ENCODE measurements around the gene RING1.

DNA sequence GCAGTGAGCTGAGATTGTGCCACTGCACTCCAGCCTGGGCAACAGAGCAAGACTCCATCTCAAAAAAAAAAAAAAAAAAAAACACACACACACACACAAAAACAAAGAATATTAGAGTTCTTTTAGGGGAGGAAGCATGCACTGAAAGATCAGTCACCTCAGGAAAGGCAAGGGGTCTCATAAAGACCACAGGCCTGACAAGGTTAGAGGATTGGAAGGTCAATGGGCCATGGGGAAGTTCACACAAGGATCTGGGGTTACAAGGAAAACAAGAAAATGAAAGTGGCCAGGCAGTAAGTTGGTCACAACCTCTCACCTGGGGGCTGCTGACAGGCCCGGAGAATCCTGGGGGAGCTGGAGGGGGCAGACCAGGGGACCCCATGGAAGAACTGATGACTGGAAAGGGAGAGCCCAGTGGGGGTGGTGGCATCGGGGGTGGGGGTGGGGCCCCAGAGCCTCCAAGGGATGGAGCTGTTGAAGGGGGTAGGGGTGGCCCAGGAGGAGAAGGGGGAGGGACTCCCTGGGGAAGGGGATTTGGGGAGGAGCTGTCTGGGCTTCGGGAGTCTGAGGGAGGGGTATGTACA lies 9.4 kb upstream of the RING1 start:
- TF ChIP-seq POLR2A (IDR thresholded peaks at IDR 0.05; ENCODE audit: low read depth, low read length): no peak
- no peak for TF ChIP-seq POLR2AphosphoS5 (IDR thresholded peaks at IDR 0.05; ENCODE audit: low read depth, low read length)
- no peak for TF ChIP-seq TAF1 (IDR thresholded peaks at IDR 0.05; ENCODE audit: borderline replicate concordance, low read depth, low read length)
